ENCODE data around the gene KLF7. TPM values are rescaled to one million over a fixed set of nuclear protein-coding genes. Genes with fewer than 3 reads are reported as not detected.

KLF7 gene
- total RNA-seq, 3 donors from 2014 or later, result 6.7 to 32.7 (median 12.9) TPM

- no peaks in the 10 kb centered on the region for H3K4me1 ChIP-seq (ENCODE audit: low read depth)
Observed at GRCh38 chr2:207115715-207116364, 49.9 kb downstream of the KLF7 start.

GRCh38 chr2:207113414-207113813, 52.3 kb downstream of the KLF7 start:
- ATAC-seq (no peak), DNase-seq (no peak)
- H3K4me3 ChIP-seq, result no peak overlapping the region
- no peaks in the 10 kb centered on the region for H3K36me3 ChIP-seq (ENCODE audit: low read depth)
- intact Hi-C loops (cut with DNase I, micrococcal nuclease), result no loop called here
- no peaks in the 10 kb centered on the region for H3K4me1 ChIP-seq (ENCODE audit: low read depth)
- no peaks in the 10 kb centered on the region for H3K9me3 ChIP-seq
- no peak for TF ChIP-seq CTCF (IDR thresholded peaks at IDR 0.05)

More at GRCh38 chr2:207115715-207116364, 49.9 kb downstream of the KLF7 start:
- no peak for TF ChIP-seq CTCF (IDR thresholded peaks at IDR 0.05)
- Histone ChIP-seq H3K9me3 (no peaks in the 10 kb centered on the region), H3K36me3 (ENCODE audit: low read depth) (no peaks in the 10 kb centered on the region), H3K4me3 (no peak overlapping the region)
- DNase-seq (no peak), ATAC-seq (no peak)
- intact Hi-C loops (cut with DNase I, micrococcal nuclease), result no loop called here

- H3K4me1 ChIP-seq (ENCODE audit: low read depth), result no peaks in the 10 kb centered on the region
- H3K4me3 ChIP-seq, result no peak overlapping the region
- no peak for TF ChIP-seq CTCF (IDR thresholded peaks at IDR 0.05)
- intact Hi-C loops (cut with DNase I, micrococcal nuclease), result no loop called here
- H3K36me3 ChIP-seq (ENCODE audit: low read depth), result no peaks in the 10 kb centered on the region
- no peak for DNase-seq
- H3K9me3 ChIP-seq, result no peaks in the 10 kb centered on the region
- ATAC-seq, result no peak
Observed at GRCh38 chr2:207112785-207113184, 53.0 kb downstream of the KLF7 start.

GRCh38 chr2:207112383-207112782, 53.4 kb downstream of the KLF7 start:
- Histone ChIP-seq H3K4me1 (ENCODE audit: low read depth) (no peaks in the 10 kb centered on the region), H3K4me3 (no peak overlapping the region), H3K9me3 (no peaks in the 10 kb centered on the region), H3K36me3 (ENCODE audit: low read depth) (no peaks in the 10 kb centered on the region)
- no peak for TF ChIP-seq CTCF (IDR thresholded peaks at IDR 0.05)
- intact Hi-C loops (cut with DNase I, micrococcal nuclease), result no loop called here
- DNase-seq (no peak), ATAC-seq (no peak)

GRCh38 chr2:207111757-207112156, 54.0 kb downstream of the KLF7 start:
- no peaks in the 10 kb centered on the region for H3K4me1 ChIP-seq (ENCODE audit: low read depth)
- no peak for TF ChIP-seq CTCF (IDR thresholded peaks at IDR 0.05)
- DNase-seq, result no peak
- no peaks in the 10 kb centered on the region for H3K9me3 ChIP-seq
- no peak overlapping the region for H3K4me3 ChIP-seq
- intact Hi-C loops (cut with DNase I, micrococcal nuclease), result no loop called here
- no peaks in the 10 kb centered on the region for H3K36me3 ChIP-seq (ENCODE audit: low read depth)
- ATAC-seq, result no peak

- no peak for TF ChIP-seq CTCF (IDR thresholded peaks at IDR 0.05)
- H3K36me3 ChIP-seq (ENCODE audit: low read depth), result no peaks in the 10 kb centered on the region
- no peak for ATAC-seq
- no peaks in the 10 kb centered on the region for H3K4me1 ChIP-seq (ENCODE audit: low read depth)
- H3K9me3 ChIP-seq, result no peaks in the 10 kb centered on the region
- DNase-seq, result no peak
- intact Hi-C loops (cut with DNase I, micrococcal nuclease), result no loop called here
- H3K4me3 ChIP-seq, result no peak overlapping the region
Observed at GRCh38 chr2:207110715-207111114, 55.0 kb downstream of the KLF7 start.

Data from mucosa of descending colon (tissue), 3 donors.